Effector CD8-positive, alpha-beta T cell (primary cell): ENCODE data around the gene OR10H1.
"Not testable (repeated sequence)": the region's sequence is repeated elsewhere in the genome, so short reads cannot be mapped to it uniquely, and the experiment has no call there.

Experiments used
- DNase-seq: peaks from one replicate; lab custom pipeline; 2025; lab: John Stamatoyannopoulos, UW

The OR10H1 gene

DNA sequence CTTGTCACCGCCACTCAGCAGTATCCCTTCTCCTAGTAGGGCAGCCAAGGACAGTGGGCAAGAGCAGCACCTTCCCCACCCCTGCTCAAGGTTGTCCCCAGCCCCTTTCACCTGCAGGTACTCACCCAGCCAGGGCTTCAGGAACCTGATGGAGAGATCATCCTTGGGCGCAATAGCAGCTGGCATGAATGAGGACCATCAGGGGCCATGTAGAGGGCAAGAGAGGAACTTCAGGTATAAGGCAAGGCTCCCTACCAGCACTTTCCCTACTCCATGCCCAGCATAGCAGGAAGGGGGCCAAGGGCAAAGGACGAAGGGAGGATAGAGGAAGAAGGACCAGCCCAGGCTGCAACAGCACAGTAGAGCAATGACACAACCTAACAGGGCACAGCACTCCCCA lies 41.3 kb downstream of the OR10H1 start:
- not testable (repeated sequence) for DNase-seq

DNA sequence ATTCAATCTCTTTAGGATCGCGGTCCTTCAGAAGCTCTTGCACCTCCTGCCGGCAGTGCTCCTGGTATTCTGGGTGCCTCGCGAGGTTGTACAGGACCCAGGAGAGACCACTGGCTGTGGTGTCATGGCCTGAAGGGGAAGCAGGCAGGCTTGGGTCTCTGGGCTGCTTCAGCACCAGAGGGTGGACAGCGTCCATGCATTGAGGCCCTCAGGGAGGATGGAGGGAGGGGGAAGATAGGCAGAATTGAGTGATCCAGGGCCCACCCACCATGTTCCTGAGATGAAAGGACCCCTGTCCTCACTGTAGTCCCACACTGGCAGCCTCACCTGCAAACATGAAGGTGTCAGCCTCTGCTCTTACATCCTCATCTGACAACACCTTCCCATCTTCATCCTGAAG lies 45.9 kb downstream of the OR10H1 start:
- DNase-seq = no peak

DNA sequence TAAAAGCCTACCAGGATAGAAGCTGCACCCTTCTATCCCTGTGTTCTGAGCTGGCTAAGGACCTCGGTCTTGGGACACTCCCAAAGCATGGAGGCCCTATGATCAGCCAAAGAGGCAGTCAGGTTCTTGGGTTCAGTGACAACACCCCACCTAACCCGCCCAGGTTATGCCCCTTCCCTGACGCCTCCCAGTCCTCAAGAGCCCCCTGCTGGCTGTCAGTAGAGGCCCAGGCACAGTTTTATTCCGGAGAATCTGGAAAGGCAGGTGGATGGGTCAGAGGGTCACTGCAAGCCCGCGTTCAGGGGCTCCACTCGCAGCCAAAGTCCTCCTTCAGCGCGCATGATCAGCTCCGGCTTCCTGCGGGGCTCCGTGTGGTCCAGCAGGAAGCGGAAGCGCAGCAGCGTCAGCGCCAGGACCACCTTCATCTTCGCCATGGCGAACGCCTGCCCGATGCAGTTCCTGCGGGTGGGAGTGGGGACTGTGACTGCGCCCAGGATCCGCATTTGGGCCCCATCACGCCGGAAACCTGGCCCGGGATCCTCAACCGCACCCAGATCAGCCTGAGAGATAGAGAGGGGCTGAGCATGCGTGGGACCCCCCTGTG lies 55.4 kb downstream of the OR10H1 start:
- DNase-seq = no peak

DNA sequence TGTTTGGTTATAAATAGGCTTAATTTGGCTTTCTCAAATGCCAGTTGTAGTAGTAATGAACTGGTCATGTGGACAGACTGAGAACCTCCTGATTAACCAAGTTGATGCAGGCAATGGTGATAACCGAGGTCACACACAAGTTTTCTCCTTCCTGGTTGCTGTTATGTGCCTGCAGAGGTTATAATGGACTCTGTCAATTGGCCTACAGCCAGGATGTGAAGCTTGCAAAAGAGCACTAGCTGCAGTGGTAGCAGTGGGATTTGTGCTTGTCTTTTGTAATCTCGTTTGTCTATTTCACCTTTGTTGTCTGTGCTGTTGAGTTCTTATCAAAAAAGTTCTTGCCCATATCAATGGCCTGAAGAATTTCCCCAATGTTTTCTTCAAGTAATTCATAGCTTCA lies 57.1 kb downstream of the OR10H1 start:
- no peak for DNase-seq
